Neural cell (in vitro differentiated cells): ENCODE results near the gene CSNK2A3. TPM values are rescaled to one million over a fixed set of nuclear protein-coding genes. Genes with fewer than 3 reads are reported as not detected.

Source experiments
- H2AFZ ChIP-seq: fragments of 200-600, 300-800 bp; sonication (generic), shearing (Covaris generic); 2 replicates; pipeline ENCODE4 v1.6.0; 2014; ENCODE audit warnings: low read depth, mild to moderate bottlenecking, antibody characterized with exemption, low read length, moderate library complexity
- H3F3A ChIP-seq: fragments of 200-600 bp; shearing (Covaris generic); 2 replicates; pipeline ENCODE4 v1.6.1; 2016; ENCODE audit warnings: mild to moderate bottlenecking, moderate library complexity, mixed read lengths, antibody characterized with exemption, low read length; ENCODE audit not compliant: insufficient read depth, poor library complexity, severe bottlenecking
- H3K27ac ChIP-seq: fragments of 200-600, 300-800 bp; sonication (generic), shearing (Covaris generic); 2 replicates; pipeline ENCODE4 v1.5.1; 2014; ENCODE audit warnings: mild to moderate bottlenecking, low read length, moderate library complexity
- H3K27me3 ChIP-seq: fragments of 300-800, 200-600 bp; sonication (generic), shearing (Covaris generic); 2 replicates; pipeline ENCODE4 v1.6.0; 2014; ENCODE audit warnings: mild to moderate bottlenecking, low read depth, low read length, moderate library complexity; ENCODE audit not compliant: insufficient read depth
- H3K36me3 ChIP-seq: fragments of 300-800, 200-600 bp; sonication (generic), shearing (Covaris generic); 2 replicates; pipeline ENCODE4 v1.5.1; 2014; ENCODE audit warnings: mild to moderate bottlenecking, antibody characterized with exemption, low read length, moderate library complexity; ENCODE audit not compliant: insufficient read depth
- H3K4me2 ChIP-seq: fragments of 300-800, 200-600 bp; sonication (generic), shearing (Covaris generic); 2 replicates; pipeline ENCODE4 v1.6.0; 2014; ENCODE audit warnings: mild to moderate bottlenecking, low read length
- H3K4me3 ChIP-seq: fragments of 300-800, 200-600 bp; sonication (generic), shearing (Covaris generic); 2 replicates; pipeline ENCODE4 v1.5.1; 2014; ENCODE audit warnings: mild to moderate bottlenecking, low read length, moderate library complexity
- H3K79me2 ChIP-seq: fragments of 200-600 bp; shearing (Covaris generic); replicated peaks from 2 replicates; pipeline ENCODE4 v1.6.0; 2014; ENCODE audit warnings: mild to moderate bottlenecking, low read length, moderate library complexity; ENCODE audit not compliant: insufficient read depth
- H3K9ac ChIP-seq: fragments of 300-800, 200-600 bp; sonication (generic), shearing (Covaris generic); 2 replicates; pipeline ENCODE4 v1.6.1; 2016; ENCODE audit warnings: mild to moderate bottlenecking, low read length, mixed read lengths
- H3K9me2 ChIP-seq: fragments of 200-600 bp; shearing (Covaris generic); 2 replicates; pipeline ENCODE4 v1.6.1; 2016; ENCODE audit warnings: mild to moderate bottlenecking, low read length, mixed read lengths; ENCODE audit not compliant: insufficient read depth
- H3K9me3 ChIP-seq: fragments of 200-600, 300-800 bp; sonication (generic), shearing (Covaris generic); 2 replicates; pipeline ENCODE4 v1.6.1; 2016; ENCODE audit warnings: mild to moderate bottlenecking, mixed run types, low read length, moderate library complexity, mixed read lengths
- H4K20me1 ChIP-seq: fragments of 200-600 bp; shearing (Covaris generic); 2 replicates; pipeline ENCODE4 v1.6.1; 2016; ENCODE audit warnings: mild to moderate bottlenecking, mixed run types; ENCODE audit not compliant: insufficient read depth
- CTCF ChIP-seq: fragments of 450-650 bp; IDR thresholded peaks from 2 replicates; pipeline ENCODE4 v1.5.1; 2014; ENCODE audit warnings: antibody characterized with exemption, mild to moderate bottlenecking, moderate library complexity; ENCODE audit not compliant: poor library complexity, severe bottlenecking
- EP300 ChIP-seq: fragments of 450-650 bp; conservative IDR thresholded peaks from 2 replicates; pipeline ENCODE4 v1.6.1; 2014; ENCODE audit warnings: antibody characterized with exemption, mild to moderate bottlenecking, moderate library complexity; ENCODE audit not compliant: poor library complexity, severe bottlenecking
- EZH2 ChIP-seq: fragments of 200-600, 300-800 bp; shearing (Covaris generic), sonication (generic); IDR thresholded peaks from 2 replicates; pipeline ENCODE4 v1.6.1; 2014; ENCODE audit warnings: antibody characterized with exemption, low read length, borderline replicate concordance, mild to moderate bottlenecking; ENCODE audit not compliant: insufficient read depth, poor library complexity, severe bottlenecking
- MXI1 ChIP-seq: fragments of 450-650 bp; conservative IDR thresholded peaks from 2 replicates; pipeline ENCODE4 v1.6.1; 2014; ENCODE audit warnings: antibody characterized with exemption, mild to moderate bottlenecking; ENCODE audit not compliant: poor library complexity, severe bottlenecking
- POLR2AphosphoS5 ChIP-seq: IDR thresholded peaks from 2 replicates; pipeline ENCODE4 v1.6.1; 2012
- RAD21 ChIP-seq: fragments of 450-650 bp; conservative IDR thresholded peaks from 2 replicates; pipeline ENCODE4 v1.6.1; 2014; ENCODE audit warnings: antibody characterized with exemption, mild to moderate bottlenecking, moderate library complexity
- SMC3 ChIP-seq: fragments of 450-650 bp; conservative IDR thresholded peaks from 2 replicates; pipeline ENCODE4 v1.6.1; 2014; ENCODE audit warnings: antibody characterized with exemption, mild to moderate bottlenecking, moderate library complexity; ENCODE audit not compliant: poor library complexity
- TAF1 ChIP-seq: IDR thresholded peaks from 2 replicates; pipeline ENCODE4 v1.6.1; 2012; ENCODE audit warnings: low read depth
- polyA plus RNA-seq: library from polyadenylated mRNA; depleted of rRNA; stranded (reverse); fragments of >200 nt; gene quantifications from 2 replicates; pipeline ENCODE4 v1.2.3, GENCODE V29; 2014
- TF ChIP-seq, protein P1 (sequence below): IDR thresholded peaks from 2 replicates; pipeline ENCODE4 v1.6.1; 2012; ENCODE audit warnings: borderline replicate concordance

Gene CSNK2A3
- polyA plus RNA-seq, 1 donor from 2014 or later = 2.1 TPM

DNA sequence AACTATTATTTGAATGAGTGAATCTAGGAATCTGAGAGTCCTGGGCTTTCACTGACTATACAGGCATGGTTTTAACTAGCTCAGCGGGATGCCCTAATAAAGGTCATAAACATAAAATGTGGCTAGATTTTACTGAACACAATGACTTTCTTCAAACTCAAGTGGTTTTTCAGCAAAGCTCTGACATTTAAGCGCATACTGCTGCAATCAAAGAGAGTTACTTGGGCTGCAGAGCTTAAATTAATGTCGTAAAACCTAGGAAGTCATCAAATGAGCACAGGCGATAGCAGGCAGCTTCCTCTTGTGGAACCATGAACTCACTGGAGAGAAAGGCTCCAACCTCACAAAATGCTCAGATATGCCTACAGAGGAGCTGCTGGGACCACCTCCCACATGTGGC is 6.7 kb downstream of the CSNK2A3 start:
- H3K79me2 ChIP-seq = no peaks in the 10 kb centered on the region
- no peaks in the 10 kb centered on the region for H3K27me3 ChIP-seq
- H3K27ac ChIP-seq = no peak overlapping the region
- no peaks in the 10 kb centered on the region for H3K36me3 ChIP-seq
- TF ChIP-seq EP300 (no peak), MXI1 (no peak), RAD21 (no peak), TAF1 (no peak), SMC3 (no peak), EZH2 (no peak), POLR2AphosphoS5 (no peak), CTCF (no peak)
- TF ChIP-seq, protein P1, sequence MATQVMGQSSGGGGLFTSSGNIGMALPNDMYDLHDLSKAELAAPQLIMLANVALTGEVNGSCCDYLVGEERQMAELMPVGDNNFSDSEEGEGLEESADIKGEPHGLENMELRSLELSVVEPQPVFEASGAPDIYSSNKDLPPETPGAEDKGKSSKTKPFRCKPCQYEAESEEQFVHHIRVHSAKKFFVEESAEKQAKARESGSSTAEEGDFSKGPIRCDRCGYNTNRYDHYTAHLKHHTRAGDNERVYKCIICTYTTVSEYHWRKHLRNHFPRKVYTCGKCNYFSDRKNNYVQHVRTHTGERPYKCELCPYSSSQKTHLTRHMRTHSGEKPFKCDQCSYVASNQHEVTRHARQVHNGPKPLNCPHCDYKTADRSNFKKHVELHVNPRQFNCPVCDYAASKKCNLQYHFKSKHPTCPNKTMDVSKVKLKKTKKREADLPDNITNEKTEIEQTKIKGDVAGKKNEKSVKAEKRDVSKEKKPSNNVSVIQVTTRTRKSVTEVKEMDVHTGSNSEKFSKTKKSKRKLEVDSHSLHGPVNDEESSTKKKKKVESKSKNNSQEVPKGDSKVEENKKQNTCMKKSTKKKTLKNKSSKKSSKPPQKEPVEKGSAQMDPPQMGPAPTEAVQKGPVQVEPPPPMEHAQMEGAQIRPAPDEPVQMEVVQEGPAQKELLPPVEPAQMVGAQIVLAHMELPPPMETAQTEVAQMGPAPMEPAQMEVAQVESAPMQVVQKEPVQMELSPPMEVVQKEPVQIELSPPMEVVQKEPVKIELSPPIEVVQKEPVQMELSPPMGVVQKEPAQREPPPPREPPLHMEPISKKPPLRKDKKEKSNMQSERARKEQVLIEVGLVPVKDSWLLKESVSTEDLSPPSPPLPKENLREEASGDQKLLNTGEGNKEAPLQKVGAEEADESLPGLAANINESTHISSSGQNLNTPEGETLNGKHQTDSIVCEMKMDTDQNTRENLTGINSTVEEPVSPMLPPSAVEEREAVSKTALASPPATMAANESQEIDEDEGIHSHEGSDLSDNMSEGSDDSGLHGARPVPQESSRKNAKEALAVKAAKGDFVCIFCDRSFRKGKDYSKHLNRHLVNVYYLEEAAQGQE = no peak
- no peaks in the 10 kb centered on the region for H3K9me2 ChIP-seq
- no peak overlapping the region for H3K9ac ChIP-seq
- H2AFZ ChIP-seq = no peak overlapping the region
- H3K9me3 ChIP-seq = no peaks in the 10 kb centered on the region
- no peak overlapping the region for H3K4me2 ChIP-seq
- no peaks in the 10 kb centered on the region for H3F3A ChIP-seq
- H4K20me1 ChIP-seq = no peaks in the 10 kb centered on the region
- no peak overlapping the region for H3K4me3 ChIP-seq

DNA sequence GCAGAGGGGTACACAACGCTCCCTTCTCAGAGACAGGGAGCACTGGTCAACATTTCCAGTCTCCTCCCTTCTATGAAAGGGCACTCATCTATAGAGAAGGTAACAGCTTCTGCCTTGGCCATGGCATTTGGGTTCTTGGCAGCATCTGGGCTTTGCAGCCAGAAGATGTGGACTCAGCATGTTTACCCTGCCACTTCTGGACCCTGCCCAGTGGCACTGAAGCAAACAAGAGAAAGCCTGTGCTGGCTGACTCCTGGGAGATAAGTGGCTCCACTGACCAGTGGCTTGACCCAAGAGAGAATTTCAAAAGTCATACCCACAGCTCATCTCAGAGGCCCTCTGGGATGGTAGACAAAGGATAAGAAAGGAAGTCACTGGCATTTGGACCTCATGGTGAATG is 8.0 kb downstream of the CSNK2A3 start:
- H3K79me2 ChIP-seq = no peaks in the 10 kb centered on the region
- no peak for TF ChIP-seq RAD21
- TF ChIP-seq, protein P1 = no peak
- no peak for TF ChIP-seq EP300
- no peak for TF ChIP-seq TAF1
- no peak for TF ChIP-seq MXI1
- no peak for TF ChIP-seq POLR2AphosphoS5
- TF ChIP-seq EZH2 = no peak
- no peak for TF ChIP-seq SMC3
- no peak for TF ChIP-seq CTCF
- H3K4me2 ChIP-seq = no peak overlapping the region
- no peaks in the 10 kb centered on the region for H3K27me3 ChIP-seq
- H3K27ac ChIP-seq = no peak overlapping the region
- no peaks in the 10 kb centered on the region for H3K9me3 ChIP-seq
- H4K20me1 ChIP-seq = no peaks in the 10 kb centered on the region
- H3K9ac ChIP-seq = no peak overlapping the region
- H2AFZ ChIP-seq = no peak overlapping the region
- H3K9me2 ChIP-seq = no peaks in the 10 kb centered on the region
- no peaks in the 10 kb centered on the region for H3K36me3 ChIP-seq
- H3F3A ChIP-seq = no peaks in the 10 kb centered on the region
- H3K4me3 ChIP-seq = no peak overlapping the region
